ENCODE measurements around the gene SLX9.

The SLX9 gene

GRCh38 chr21:44980562-44981489 lies 41.0 kb downstream of the SLX9 start:
- no peak for DNase-seq

GRCh38 chr21:44982558-44983250 lies 42.9 kb downstream of the SLX9 start:
- no peak for DNase-seq

- DNase-seq = no peak
Observed at GRCh38 chr21:44983421-44984206, 43.8 kb downstream of the SLX9 start.

DNA sequence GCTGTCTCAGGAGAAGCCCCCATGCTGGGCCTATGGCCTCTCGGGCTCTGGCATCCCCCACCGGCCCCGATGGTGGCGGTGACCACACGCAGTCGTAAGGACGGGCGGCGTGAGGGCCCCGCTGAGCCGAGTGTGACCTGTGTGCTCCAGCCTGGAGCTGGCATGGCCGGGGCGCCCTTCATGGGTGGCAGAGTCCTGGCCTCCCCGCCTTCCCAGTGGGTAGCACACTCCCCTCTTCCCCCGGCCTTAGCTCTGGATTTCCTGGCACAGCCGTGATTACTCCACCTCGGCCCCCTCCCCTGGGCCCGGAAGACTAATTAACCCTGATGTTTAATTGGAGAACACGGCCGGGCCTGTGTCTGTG lies 44.6 kb downstream of the SLX9 start:
- DNase-seq = no peak

GRCh38 chr21:44984792-44985440 lies 45.1 kb downstream of the SLX9 start:
- DNase-seq = no peak

DNA sequence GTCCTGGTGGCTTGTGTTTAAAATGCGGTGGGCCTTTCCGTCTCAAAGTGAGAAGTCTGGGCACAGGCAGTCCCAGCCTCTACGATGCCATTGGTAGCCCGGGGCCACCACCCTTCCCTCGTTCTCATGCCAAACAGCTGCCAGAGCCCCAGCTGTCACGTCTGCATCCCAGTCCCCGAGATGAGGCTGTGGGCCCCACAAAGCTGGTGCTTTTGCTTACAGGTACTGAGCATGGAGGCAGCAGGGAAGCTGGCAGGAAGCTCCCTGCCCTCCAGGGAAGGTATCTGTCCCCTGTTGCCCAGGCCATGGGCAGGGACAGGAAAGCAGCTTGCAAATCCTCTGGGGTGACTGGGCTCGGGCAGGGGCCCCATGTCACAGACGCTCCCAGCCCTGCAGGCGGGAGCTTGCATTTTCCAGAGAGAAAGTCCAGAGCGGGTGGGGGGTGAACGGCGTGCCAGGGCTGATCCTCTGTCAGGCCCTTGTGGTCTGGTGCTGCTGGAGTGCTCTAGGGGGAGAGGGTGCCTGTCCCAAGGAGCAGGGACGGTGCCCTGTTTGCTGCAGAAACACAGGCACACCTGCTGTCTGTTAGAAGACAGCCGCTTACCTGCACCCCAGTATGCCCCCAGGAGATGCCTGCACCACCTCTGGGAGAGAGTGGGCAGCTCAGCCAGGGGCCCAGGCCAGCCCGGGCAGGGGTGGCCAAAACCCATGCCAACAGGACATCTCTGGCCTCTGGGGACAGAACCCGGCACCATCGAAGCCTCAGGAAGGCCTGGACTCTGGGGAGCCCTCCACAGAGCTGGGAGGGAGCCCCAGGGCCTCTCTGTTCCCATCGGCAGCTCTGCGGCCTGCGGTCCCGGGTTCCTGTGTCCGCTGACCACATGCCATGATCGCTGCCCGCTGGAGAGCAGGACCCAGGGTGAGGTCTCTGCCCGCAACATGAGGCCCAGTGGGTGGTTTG lies 45.9 kb downstream of the SLX9 start:
- no peak for DNase-seq

DNA sequence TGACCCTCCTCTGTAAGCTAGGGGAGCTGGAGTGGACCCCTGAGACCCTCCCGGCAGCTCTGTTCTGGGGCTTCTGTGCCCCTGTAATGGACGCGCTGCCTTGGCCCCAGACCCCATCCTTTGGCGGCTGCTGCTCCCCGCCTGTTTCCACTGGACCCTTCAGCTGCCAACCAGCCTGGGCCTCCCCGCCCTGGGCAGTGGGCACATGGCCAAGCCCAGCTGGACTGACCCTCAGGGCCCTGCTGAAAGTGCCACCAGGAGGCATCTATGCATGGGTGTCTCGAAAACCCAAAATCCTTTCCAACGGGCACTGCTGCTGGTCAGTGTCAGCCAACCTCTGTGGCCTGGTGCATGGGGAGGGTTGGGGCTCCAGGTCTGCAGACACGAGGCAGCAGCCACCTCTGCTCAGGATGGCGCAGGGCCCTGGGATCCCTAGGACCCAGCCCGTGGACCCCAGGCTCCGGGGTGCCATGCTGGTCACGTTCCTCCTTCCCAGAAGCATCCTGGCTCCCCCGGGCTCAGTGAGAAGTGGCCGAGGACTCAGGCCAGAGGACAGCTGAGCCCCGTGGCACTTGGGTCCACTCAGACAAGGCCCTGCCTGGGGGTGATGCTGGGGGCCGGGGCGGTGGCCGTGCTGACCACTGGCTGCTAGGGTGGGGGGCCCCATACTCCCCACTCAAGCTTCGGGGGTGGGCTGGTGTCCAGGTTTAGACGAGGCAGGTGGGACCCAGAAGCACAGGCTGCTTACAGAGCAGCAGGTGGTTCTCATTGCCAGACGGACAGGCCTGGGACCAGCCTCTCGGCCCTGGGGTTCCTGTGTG lies 46.9 kb downstream of the SLX9 start:
- DNase-seq = no peak

- DNase-seq = no peak
Observed at GRCh38 chr21:44987301-44987885, 47.6 kb downstream of the SLX9 start.

GRCh38 chr21:44987886-44988606 lies 48.2 kb downstream of the SLX9 start:
- no peak for DNase-seq

DNA sequence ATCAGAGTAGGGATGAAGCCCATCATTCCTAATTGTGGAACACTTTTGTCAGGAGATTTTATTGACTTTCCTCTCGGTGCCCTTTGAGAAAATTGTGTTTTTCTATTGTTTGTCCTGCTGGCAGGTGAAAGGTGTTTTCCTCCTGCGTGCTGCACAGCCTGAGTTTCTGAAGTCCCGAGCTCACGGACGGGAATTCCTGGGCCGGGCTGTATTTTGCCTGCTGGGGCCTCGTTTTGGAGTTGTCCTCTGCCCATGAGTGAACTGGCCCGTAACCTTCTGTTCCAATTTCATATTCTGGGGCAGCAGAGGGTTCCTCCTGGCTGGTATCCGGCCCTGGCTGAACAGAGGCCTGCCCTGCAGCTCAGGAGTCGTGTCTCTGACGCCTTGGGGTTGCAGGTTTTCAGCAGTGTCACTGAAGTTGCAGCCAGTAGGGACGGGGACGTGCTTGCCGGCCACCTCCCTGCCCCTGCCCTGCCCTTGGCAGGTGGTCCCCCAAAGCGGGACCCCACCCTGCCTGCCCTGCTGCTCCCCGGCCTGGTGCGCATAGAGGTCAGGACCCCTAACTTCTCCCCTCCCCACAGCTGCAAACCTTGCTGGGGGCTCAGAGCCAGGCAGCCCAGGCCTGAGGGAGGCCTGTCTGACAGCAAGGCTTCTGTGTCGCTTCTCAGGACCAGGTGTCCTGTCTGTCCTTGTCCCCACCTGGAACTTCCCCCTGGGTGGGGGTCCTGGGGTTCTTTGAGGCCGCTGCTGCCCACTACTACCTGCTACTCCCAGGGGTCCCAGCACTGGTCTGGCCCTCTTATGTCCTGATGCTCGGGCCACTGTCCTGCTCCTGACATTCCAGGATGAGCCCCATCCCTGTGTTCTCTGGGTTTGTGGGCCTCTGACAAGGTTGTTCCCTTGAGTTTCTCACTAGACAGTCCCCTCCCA lies 49.0 kb downstream of the SLX9 start:
- no peak for DNase-seq

DNA sequence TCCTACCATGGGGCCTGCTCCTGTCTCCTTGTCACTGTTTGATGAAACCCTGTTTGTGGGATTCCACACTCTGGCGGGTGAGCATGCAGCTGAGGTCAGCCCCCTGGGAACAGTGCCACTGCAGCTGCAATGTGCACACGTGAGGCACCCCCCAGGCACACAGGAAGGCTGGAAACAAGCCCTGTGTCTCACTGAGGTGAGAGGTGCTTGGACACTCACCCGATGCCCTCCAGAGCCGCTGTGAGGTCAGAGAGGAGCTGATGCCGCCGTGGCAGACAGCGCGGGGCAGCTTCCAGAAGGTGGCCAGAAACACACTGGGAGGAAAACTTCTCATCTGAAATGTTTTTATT lies 49.7 kb downstream of the SLX9 start:
- no peak for DNase-seq

DNA sequence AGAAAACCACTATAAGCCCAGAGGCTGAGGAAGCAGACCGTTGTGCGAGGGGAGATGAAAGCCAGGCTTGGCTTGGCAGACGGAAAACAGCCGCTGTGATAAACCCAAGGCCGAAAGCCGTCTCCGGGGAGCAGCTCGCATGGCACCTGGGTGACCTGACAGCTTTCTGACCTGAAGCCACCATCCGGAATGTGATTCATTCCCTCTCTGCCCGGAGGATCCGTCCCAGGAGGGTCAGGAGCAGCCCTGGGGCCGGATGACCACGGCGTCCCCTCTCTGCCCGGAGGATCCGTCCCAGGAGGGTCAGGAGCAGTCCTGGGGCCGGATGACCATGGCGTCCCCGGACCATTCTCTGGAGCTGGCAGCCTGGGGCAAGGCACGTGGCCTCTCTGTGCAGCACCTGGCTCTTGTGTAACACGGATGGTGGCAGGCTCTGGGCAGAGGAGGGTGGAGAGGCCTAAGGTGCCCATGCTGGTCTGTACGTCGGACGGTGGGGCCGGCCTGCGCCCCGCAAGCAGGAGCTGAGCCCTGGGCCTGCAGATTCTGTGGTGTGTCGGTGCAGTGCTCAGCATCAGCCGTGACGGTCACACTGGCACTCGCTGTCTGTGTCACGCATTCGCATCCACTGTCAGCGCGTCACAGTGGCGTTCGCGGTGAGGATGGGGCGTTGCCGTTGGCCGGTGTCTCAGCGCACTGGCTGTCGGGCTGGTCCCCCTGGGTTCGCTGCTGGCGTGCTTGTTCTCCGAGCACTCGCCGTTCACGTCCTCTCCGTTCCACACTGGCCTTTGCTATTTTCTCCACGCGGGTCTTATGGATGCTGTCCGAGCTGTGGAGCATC lies 50.3 kb downstream of the SLX9 start:
- no peak for DNase-seq

GRCh38 chr21:44990921-44991320 lies 51.1 kb downstream of the SLX9 start:
- no peak for DNase-seq

DNA sequence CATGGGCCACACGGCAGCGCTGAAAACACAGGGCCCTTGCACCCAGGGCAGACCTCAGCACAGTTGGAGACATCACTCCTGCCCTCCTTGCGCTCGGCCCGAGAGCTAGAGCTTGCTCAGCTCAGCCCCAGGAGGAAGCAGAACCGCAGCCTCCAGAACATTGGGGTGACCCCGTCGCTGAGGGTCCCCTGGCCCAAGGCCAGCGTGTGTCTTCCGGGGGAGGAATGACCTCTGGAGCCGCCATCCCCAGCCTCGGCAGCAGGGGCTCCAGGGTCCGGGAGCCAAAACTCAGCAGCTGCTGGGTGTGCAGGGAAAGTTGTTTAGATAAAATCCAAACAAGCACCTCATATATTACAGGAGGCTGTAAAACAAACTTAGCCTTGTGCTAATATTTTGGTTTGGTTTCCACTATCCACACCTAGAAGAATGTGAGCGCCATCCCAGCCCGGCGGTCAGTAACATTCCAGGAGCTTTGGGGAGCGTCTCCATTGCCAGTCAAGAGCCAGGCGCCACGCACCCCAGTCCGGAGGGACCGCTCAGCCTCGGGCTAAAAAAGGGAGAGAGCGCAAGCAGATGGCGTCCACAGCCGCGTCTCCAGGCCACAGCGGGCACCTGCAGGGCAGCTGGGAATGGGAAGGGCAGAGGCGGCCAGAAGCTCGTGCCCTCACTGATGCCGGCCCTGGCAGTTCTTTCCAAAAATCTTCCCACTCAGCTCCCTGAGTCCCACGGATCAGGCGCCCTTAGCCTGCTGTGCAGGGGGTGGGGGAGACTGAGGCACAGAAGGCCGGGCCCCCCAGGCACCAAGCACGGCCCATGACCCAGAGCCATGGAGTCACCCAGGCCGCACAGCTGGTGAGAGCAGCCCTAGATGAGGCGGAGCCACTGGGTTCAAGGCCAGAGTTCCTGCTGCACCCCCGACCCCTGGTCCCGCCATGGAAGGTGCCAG lies 52.0 kb downstream of the SLX9 start:
- DNase-seq = no peak

- no peak for DNase-seq
Observed at GRCh38 chr21:44992608-44993031, 52.8 kb downstream of the SLX9 start.

- DNase-seq = no peak
Observed at GRCh38 chr21:44993321-44994046, 53.7 kb downstream of the SLX9 start.

All from NCI-H226 (cell line).